K562 (cell line): ENCODE data around the gene YJU2. TPM values are rescaled to one million over a fixed set of nuclear protein-coding genes. Genes with fewer than 3 reads are reported as not detected.

Experiments
- ATAC-seq: fragments of 200-7000 bp; cut with Tn5 transposase; 3 replicates; pipeline ENCODE4 v1.9.1; 2020; ENCODE audit warnings: moderate library complexity
- BruUV-seq: library from RNA; stranded (reverse); fragments of 400-500 nt; replicated peaks from 2 replicates; lab custom pipeline; 2021; lab: Mats Ljungman, UMichigan
- CTCF ChIA-PET: fragments of 300-600 bp; formaldehyde crosslinking; extraction: SDS; loops from one replicate; lab custom pipeline; 2021; ENCODE audit warnings: low intra/inter-chr PET ratio; lab: Yijun Ruan, JAX
- POLR2A ChIA-PET: fragments of 300-600, 350-650 bp; sonication (Branson Sonifier 250); formaldehyde crosslinking; extraction: SDS; loops from one replicate; lab custom pipeline; 2021; ENCODE audit warnings: antibody characterized with exemption, inconsistent platforms; lab: Yijun Ruan, JAX
- DNase-seq, 4 experiments: peaks; one replicate each; pipeline versions ENCODE4 v3.0.0 to v3.0.0-alpha.2; 2011 to 2018; ENCODE audit warnings: low spot score in 3 of 4, mixed read lengths in 3 of 4; ENCODE audit errors: extremely low read depth in 1 of 4
- FAIRE-seq: peaks from 2 replicates; lab custom pipeline; 2011; peaks lifted over from hg19 to GRCh38; lab: Jason Lieb, UNC
- H2AFZ ChIP-seq: 2 replicates; pipeline ENCODE4 v1.6.0; 2011; ENCODE audit warnings: low read depth, low read length, control low read depth, inconsistent platforms
- H3K27ac ChIP-seq: fragments of 200-600 bp; 3 replicates; pipeline ENCODE4 v1.8.0; 2011; ENCODE audit warnings: low read depth, mild to moderate bottlenecking, control low read depth, inconsistent platforms, low read length, moderate library complexity, mixed read lengths; ENCODE audit errors: extremely low read depth
- H3K27me3 ChIP-seq, 2 experiments: fragments of 300-600 bp in 1 of 2; 2 replicates in 1 of 2; 3 replicates in 1 of 2; pipeline versions ENCODE4 v1.6.0 to v1.8.0; 2011; ENCODE audit warnings: inconsistent platforms in 2 of 2, low read length in 2 of 2, mild to moderate bottlenecking in 1 of 2, mixed read lengths in 1 of 2, moderate library complexity in 1 of 2; ENCODE audit not compliant: control insufficient read depth in 2 of 2, insufficient read depth in 2 of 2
- H3K36me3 ChIP-seq: fragments of 300-600 bp; 3 replicates; pipeline ENCODE4 v1.8.0; 2011; ENCODE audit warnings: mild to moderate bottlenecking, low read length, inconsistent platforms; ENCODE audit not compliant: control insufficient read depth, insufficient read depth
- H3K4me1 ChIP-seq, 2 experiments: fragments of 200-600 bp in 1 of 2; replicated peaks in 1 of 2; 2 replicates in 1 of 2; 3 replicates in 1 of 2; pipeline versions ENCODE4 v1.5.1 to v1.8.0; 2011; ENCODE audit warnings: inconsistent platforms in 2 of 2, low read length in 2 of 2, mild to moderate bottlenecking in 1 of 2, mixed read lengths in 1 of 2, moderate library complexity in 1 of 2; ENCODE audit not compliant: control insufficient read depth in 2 of 2, insufficient read depth in 2 of 2
- H3K4me2 ChIP-seq: 2 replicates; pipeline ENCODE4 v1.6.1; 2011; ENCODE audit warnings: low read length, control low read depth, inconsistent platforms, mixed read lengths; ENCODE audit not compliant: insufficient read depth
- H3K4me3 ChIP-seq: fragments of 200-600 bp; sonication (generic), shearing (Covaris generic); 2 replicates; pipeline ENCODE4 v1.5.1; 2016; ENCODE audit warnings: control low read depth, inconsistent platforms
- H3K79me2 ChIP-seq: fragments of 200-600 bp; 3 replicates; pipeline ENCODE4 v1.8.0; 2011; ENCODE audit warnings: low read length, inconsistent platforms; ENCODE audit not compliant: control insufficient read depth, insufficient read depth
- H3K9ac ChIP-seq, 2 experiments: 2 replicates each; pipeline versions ENCODE4 v1.6.0 to v1.6.1; 2011; ENCODE audit warnings: low read depth in 2 of 2, low read length in 2 of 2, control low read depth in 1 of 2, inconsistent platforms in 1 of 2, mild to moderate bottlenecking in 1 of 2, mixed read lengths in 1 of 2; ENCODE audit not compliant: insufficient read depth in 1 of 2
- H3K9me1 ChIP-seq: one replicate; pipeline ENCODE4 v1.6.0; 2011; ENCODE audit warnings: inconsistent platforms, mild to moderate bottlenecking, low read length, moderate library complexity; ENCODE audit not compliant: control insufficient read depth, insufficient read depth
- H3K9me3 ChIP-seq: replicated peaks from 2 replicates; pipeline ENCODE4 v1.5.1; 2011; ENCODE audit warnings: low read depth, low read length, inconsistent platforms; ENCODE audit not compliant: control insufficient read depth, insufficient read depth
- H4K20me1 ChIP-seq: replicated peaks from 2 replicates; pipeline ENCODE4 v1.6.1; 2011; ENCODE audit warnings: low read length, inconsistent platforms, mixed read lengths; ENCODE audit not compliant: control insufficient read depth, insufficient read depth
- ADNP ChIP-seq: fragments of 200-800 bp; sonication (Bioruptor generic); IDR thresholded peaks from 2 replicates; pipeline ENCODE4 v1.6.1; 2016; ENCODE audit warnings: missing genetic modification characterization, missing compliant biosample characterization
- BCOR ChIP-seq: fragments of 450-650 bp; IDR thresholded peaks from 2 replicates; pipeline ENCODE4 v1.6.1; 2016
- CHD4 ChIP-seq: fragments of 200-600 bp; sonication (generic); IDR thresholded peaks from 3 replicates; pipeline ENCODE4 v1.6.1; 2012; ENCODE audit warnings: low read depth, mild to moderate bottlenecking, mixed read lengths, low read length, inconsistent platforms; ENCODE audit not compliant: insufficient read depth, insufficient replicate concordance, poor library complexity, severe bottlenecking
- CTCF ChIP-seq, 3 experiments: IDR thresholded peaks in 2 of 3; conservative IDR thresholded peaks in 1 of 3; 2 replicates each; pipeline ENCODE4 v1.5.1; 2011 to 2012; ENCODE audit warnings: low read length in 3 of 3, mild to moderate bottlenecking in 3 of 3, control low read depth in 2 of 3, improper control_type of control experiment in 1 of 3, inconsistent platforms in 1 of 3, low read depth in 1 of 3, mixed read lengths in 1 of 3, moderate library complexity in 1 of 3; ENCODE audit not compliant: insufficient read depth in 2 of 3
- KDM1A ChIP-seq, 2 experiments: fragments of 450-650 bp; IDR thresholded peaks; 2 replicates each; pipeline ENCODE4 v1.6.1; 2016; ENCODE audit warnings: mild to moderate bottlenecking in 2 of 2
- NR4A1 ChIP-seq, 2 experiments: fragments of 250-450 bp in 1 of 2; fragments of 450-650 bp in 1 of 2; sonication (Bioruptor Pico) in 1 of 2; IDR thresholded peaks; 2 replicates each; pipeline versions ENCODE4 v1.4.0 to v1.6.1; 2016 to 2020; ENCODE audit warnings: mild to moderate bottlenecking in 2 of 2, missing compliant biosample characterization in 1 of 2, missing genetic modification characterization in 1 of 2, moderate library complexity in 1 of 2
- RAD21 ChIP-seq, 2 experiments: fragments of 250-450 bp in 1 of 2; fragments of 450-650 bp in 1 of 2; sonication (Bioruptor Pico) in 1 of 2; formaldehyde crosslinking in 1 of 2; IDR thresholded peaks in 1 of 2; conservative IDR thresholded peaks in 1 of 2; 2 replicates each; pipeline versions ENCODE4 v1.4.0 to v1.8.0; 2020 to 2022; ENCODE audit warnings: mild to moderate bottlenecking in 2 of 2, moderate library complexity in 1 of 2
- RBM25 ChIP-seq: fragments of 200-400 bp; formaldehyde crosslinking; IDR thresholded peaks from 2 replicates; pipeline ENCODE4 v1.6.1; 2018; ENCODE audit warnings: low read length, low read depth, moderate library complexity; ENCODE audit not compliant: severe bottlenecking
- TAL1 ChIP-seq: fragments of 450-650 bp; IDR thresholded peaks from 2 replicates; pipeline ENCODE4 v1.6.1; 2016; ENCODE audit warnings: mild to moderate bottlenecking
- ZBTB12 ChIP-seq: fragments of 250-450 bp; sonication (Bioruptor Pico); IDR thresholded peaks from 2 replicates; pipeline ENCODE4 v1.4.0; 2020
- ZFP36 ChIP-seq: fragments of 150-350 bp; IDR thresholded peaks from 2 replicates; pipeline ENCODE4 v1.6.1; 2018; ENCODE audit warnings: low read length, low read depth; ENCODE audit not compliant: partially characterized antibody
- ZNF121 ChIP-seq: sonication (generic); formaldehyde crosslinking; conservative IDR thresholded peaks from 2 replicates; pipeline ENCODE4 v1.8.0; 2022; ENCODE audit warnings: missing genetic modification reagents
- ZNF408 ChIP-seq: fragments of 250-450 bp; sonication (Bioruptor Pico); IDR thresholded peaks from 2 replicates; pipeline ENCODE4 v1.4.0; 2020; ENCODE audit warnings: low read depth, mild to moderate bottlenecking, moderate library complexity
- WGBS: fragments of 100-300 bp; shearing (Covaris generic); methylation state at CpG from one replicate; pipeline ENCODE4 v1.1.6; 2016; ENCODE audit warnings: low coverage, mixed read lengths; ENCODE audit not compliant: insufficient coverage; ENCODE audit errors: missing lambda C conversion rate; 5-methylcytosine and 5-hydroxymethylcytosine counted together
- in situ Hi-C: fragments of 300-500 bp; cut with MboI; formaldehyde crosslinking; loops from 4 replicates; pipeline ENCODE4 v1.15.0; 2018; ENCODE audit warnings: inconsistent platforms, mixed read lengths
- intact Hi-C: fragments of 100-400 bp; cut with micrococcal nuclease; formaldehyde crosslinking; loops from 2 replicates; pipeline ENCODE4 v1.14.2; 2022
- polyA plus RNA-seq, 8 experiments: library from polyadenylated mRNA; depleted of rRNA in 4 of 8; stranded (reverse) in 5 of 8; unstranded in 3 of 8; fragments of >200 nt; fragmentation: Nextera tagmentation in 2 of 8; fragmentation: Illumina TruSeq in 1 of 8; extraction: Ambion mirVana in 2 of 8; extraction: Trizol in 1 of 8; gene quantifications; 2 replicates each; pipeline versions ENCODE4 v1.2.1 to v1.2.3, GENCODE V29; 2011 to 2014; ENCODE audit warnings: inconsistent platforms in 1 of 8, missing spikeins in 1 of 8
- total RNA-seq, 7 experiments: library from RNA; depleted of rRNA in 6 of 7; stranded (reverse); fragments of >200 nt in 6 of 7; fragmentation: Illumina TruSeq in 2 of 7; extraction: Trizol in 2 of 7; gene quantifications; 2 replicates each; pipeline versions ENCODE4 v1.2.1 to v1.2.3, GENCODE V29; 2011 to 2021; ENCODE audit warnings: low replicate concordance in 1 of 7
- TF ChIP-seq, protein P1 (sequence below): fragments of 250-450 bp; sonication (Bioruptor Pico); IDR thresholded peaks from 2 replicates; pipeline ENCODE4 v1.5.0; 2020; ENCODE audit warnings: mild to moderate bottlenecking, borderline replicate concordance

The YJU2 gene
- total and polyA plus RNA-seq, 9 of the 15 experiments (the other 6 are each of a cell fraction or from before 2014, with no cell fraction given) = 0.41 to 34.9 (median 19.3) TPM

- Histone ChIP-seq H3K27me3 (peaks cover 0 to 6% of the 10 kb centered on the region in 2 experiments; a peak in 2 of 5 replicates), H3K9me1 (peaks cover 3% of the 10 kb centered on the region), H3K9me3 (no peaks in the 10 kb centered on the region), H3K4me3 (no peak overlapping the region), H4K20me1 (no peaks in the 10 kb centered on the region), H3K79me2 (no peaks in the 10 kb centered on the region), H3K36me3 (no peaks in the 10 kb centered on the region), H3K27ac (no peak overlapping the region), H2AFZ (no peak overlapping the region), H3K4me2 (no peak overlapping the region), H3K4me1 (peaks cover 5 to 24% of the 10 kb centered on the region in 2 experiments; a peak in 4 of 5 replicates), H3K9ac (no peak overlapping the region)
- in situ Hi-C loops (loop anchor here (5.0 kb wide), 1 partner anchor 345 kb away; no protein-coding TSS in a partner anchor), intact Hi-C loops (no loop called here)
- POLR2A ChIA-PET = interaction anchor here (0.7 to 2.0 kb wide), 3 partner anchors 10 to 223 kb away, joined by 3 to 7 read pairs (median 3); partner anchors contain the start of gene EEF2
- 46% methylated on average over 7 of the region's 10 CpGs for WGBS
- BruUV-seq = no TSS peak
- CTCF ChIA-PET = interaction anchor here (0.9 kb wide), 1 partner anchor 219 kb away, joined by 3 read pairs; no protein-coding TSS in a partner anchor
- no peak for ATAC-seq
- FAIRE-seq = no peak
- DNase-seq = peak in 1 of 4 experiments; percentile 62
- TF ChIP-seq ZBTB12 (CRISPR knock-in tag) (no peak), CTCF (IDR thresholded peaks at IDR 0.05 in 2 of 3, conservative IDR thresholded peaks at IDR 0.05 in 1 of 3; ENCODE audit: insufficient read depth in 2 of 3, low read depth in 1 of 3, low read length in 3 of 3) (peak in 2 of 3 experiments; percentile 24 to 27; a peak in 2 of 6 replicates), CHD4 (peak; percentile 26), ZNF408 (CRISPR knock-in tag) (no peak), KDM1A (IDR thresholded peaks at IDR 0.05) (peak; percentile 24 to 46; a peak in 2 of 4 replicates), TAL1 (no peak), RBM25 (peak; percentile 75), RAD21 (CRISPR knock-in tag; conservative IDR thresholded peaks at IDR 0.05 in 1 of 2, IDR thresholded peaks at IDR 0.05 in 1 of 2) (peak in 1 of 2 experiments; percentile 19; a peak in 1 of 4 replicates), BCOR (peak; percentile 72), ZNF121 (CRISPR knock-in tag) (peak; percentile 93), ZFP36 (peak; percentile 58), ADNP (tag) (peak; percentile 25; the same call in 1 of the 2 replicates), NR4A1 (CRISPR knock-in tag; IDR thresholded peaks at IDR 0.05) (no peak), NR4A1 (tag; IDR thresholded peaks at IDR 0.05) (no peak)
- TF ChIP-seq, protein P1, sequence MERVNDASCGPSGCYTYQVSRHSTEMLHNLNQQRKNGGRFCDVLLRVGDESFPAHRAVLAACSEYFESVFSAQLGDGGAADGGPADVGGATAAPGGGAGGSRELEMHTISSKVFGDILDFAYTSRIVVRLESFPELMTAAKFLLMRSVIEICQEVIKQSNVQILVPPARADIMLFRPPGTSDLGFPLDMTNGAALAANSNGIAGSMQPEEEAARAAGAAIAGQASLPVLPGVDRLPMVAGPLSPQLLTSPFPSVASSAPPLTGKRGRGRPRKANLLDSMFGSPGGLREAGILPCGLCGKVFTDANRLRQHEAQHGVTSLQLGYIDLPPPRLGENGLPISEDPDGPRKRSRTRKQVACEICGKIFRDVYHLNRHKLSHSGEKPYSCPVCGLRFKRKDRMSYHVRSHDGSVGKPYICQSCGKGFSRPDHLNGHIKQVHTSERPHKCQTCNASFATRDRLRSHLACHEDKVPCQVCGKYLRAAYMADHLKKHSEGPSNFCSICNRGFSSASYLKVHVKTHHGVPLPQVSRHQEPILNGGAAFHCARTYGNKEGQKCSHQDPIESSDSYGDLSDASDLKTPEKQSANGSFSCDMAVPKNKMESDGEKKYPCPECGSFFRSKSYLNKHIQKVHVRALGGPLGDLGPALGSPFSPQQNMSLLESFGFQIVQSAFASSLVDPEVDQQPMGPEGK = no peak
Observed at GRCh38 chr19:4206818-4207484, 39.9 kb upstream of the YJU2 start.
